Measurements from ENCODE around the gene ABL1.

- no peak for TF ChIP-seq CTCF (IDR thresholded peaks at IDR 0.05)
- TF ChIP-seq FOXJ3 (CRISPR knock-in tag; IDR thresholded peaks at IDR 0.05): no peak
- TF ChIP-seq POLR2AphosphoS5 (IDR thresholded peaks at IDR 0.05; ENCODE audit: low read depth, low read length): no peak
Observed at GRCh38 chr9:130888146-130888885, 53.3 kb downstream of the ABL1 start.

Measured in SK-N-SH (cell line).